ENCODE data around the gene PLEKHA5. TPM values are rescaled to one million over a fixed set of nuclear protein-coding genes. Genes with fewer than 3 reads are reported as not detected.

PLEKHA5 gene
- total RNA-seq, 2 donors from 2014 or later, result 10.2 to 29.8 TPM

GRCh38 chr12:19230299-19230866 is 100.8 kb downstream of the PLEKHA5 start:
- TF ChIP-seq POLR2A (IDR thresholded peaks at IDR 0.05) (no peak), CTCF (IDR thresholded peaks at IDR 0.05) (no peak)
- Histone ChIP-seq H3K36me3 (replicated peaks in 1 of 2; ENCODE audit: insufficient read depth in 1 of 2, low read depth in 2 of 2) (no peaks in the 10 kb centered on the region), H3K27ac (no peak overlapping the region), H3K27me3 (no peaks in the 10 kb centered on the region), H3K4me3 (no peak overlapping the region), H3K9me3 (no peaks in the 10 kb centered on the region), H3K4me1 (peaks cover 36% of the 10 kb centered on the region)
- DNase-seq (no peak), ATAC-seq (no peak)
- intact Hi-C loops (cut with DNase I), result no loop called here
- WGBS, 2 donors, result 92 to 99% methylated on average over 21 to 22 of the region's 37 CpGs

- no peaks in the 10 kb centered on the region for H3K9me3 ChIP-seq
- no peak overlapping the region for H3K27ac ChIP-seq
- intact Hi-C loops (cut with DNase I), result no loop called here
- no peaks in the 10 kb centered on the region for H3K27me3 ChIP-seq
- H3K4me1 ChIP-seq, result peaks cover 40% of the 10 kb centered on the region
- ATAC-seq (no peak), DNase-seq (no peak)
- TF ChIP-seq CTCF (IDR thresholded peaks at IDR 0.05) (no peak), POLR2A (IDR thresholded peaks at IDR 0.05) (no peak)
- no peak overlapping the region for H3K4me3 ChIP-seq
- no peaks in the 10 kb centered on the region for H3K36me3 ChIP-seq (replicated peaks in 1 of 2; ENCODE audit: insufficient read depth in 1 of 2, low read depth in 2 of 2)
These were observed 101.4 kb downstream of the PLEKHA5 start for GRCh38 chr12:19230896-19231295.

DNA sequence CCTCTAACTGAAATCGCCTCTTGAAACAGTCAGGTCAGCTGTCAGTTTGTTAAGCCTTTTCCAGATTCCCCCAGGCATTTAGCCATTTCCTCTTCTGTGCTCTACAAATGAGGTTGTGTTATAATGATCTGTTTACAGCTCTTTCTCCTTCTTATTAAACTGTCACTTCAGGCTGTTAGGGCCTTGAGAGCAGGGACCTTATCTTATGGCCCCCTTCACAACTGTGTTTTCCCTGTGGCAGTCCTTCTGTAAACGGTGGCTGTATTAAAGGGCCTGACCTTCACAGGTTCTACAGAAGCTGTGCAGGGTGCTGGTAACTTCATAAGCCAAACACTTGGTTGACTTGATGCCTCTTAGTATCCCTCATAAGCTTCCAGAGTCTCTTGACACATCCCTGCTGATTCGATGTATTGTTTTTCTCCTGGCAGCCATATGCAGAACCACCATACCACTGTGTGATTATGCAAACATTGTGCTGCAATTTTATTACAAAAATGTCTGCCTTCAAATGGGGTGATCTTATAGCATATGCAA is 104.7 kb downstream of the PLEKHA5 start:
- Histone ChIP-seq H3K9me3 (no peaks in the 10 kb centered on the region), H3K4me1 (peaks cover 26% of the 10 kb centered on the region), H3K4me3 (no peak overlapping the region), H3K36me3 (replicated peaks in 1 of 2; ENCODE audit: insufficient read depth in 1 of 2, low read depth in 2 of 2) (no peaks in the 10 kb centered on the region), H3K27me3 (no peaks in the 10 kb centered on the region), H3K27ac (peak overlapping the region in 2 of 4 donors; percentile 8 to 57)
- DNase-seq, result no peak
- WGBS, 2 donors, result 25 to 36% methylated on average over 3 of the region's 3 CpGs
- no peak for TF ChIP-seq CTCF (IDR thresholded peaks at IDR 0.05)
- no peak for TF ChIP-seq POLR2A (IDR thresholded peaks at IDR 0.05)
- intact Hi-C loops (cut with DNase I), result no loop called here
- ATAC-seq, result peak; percentile 21

DNA sequence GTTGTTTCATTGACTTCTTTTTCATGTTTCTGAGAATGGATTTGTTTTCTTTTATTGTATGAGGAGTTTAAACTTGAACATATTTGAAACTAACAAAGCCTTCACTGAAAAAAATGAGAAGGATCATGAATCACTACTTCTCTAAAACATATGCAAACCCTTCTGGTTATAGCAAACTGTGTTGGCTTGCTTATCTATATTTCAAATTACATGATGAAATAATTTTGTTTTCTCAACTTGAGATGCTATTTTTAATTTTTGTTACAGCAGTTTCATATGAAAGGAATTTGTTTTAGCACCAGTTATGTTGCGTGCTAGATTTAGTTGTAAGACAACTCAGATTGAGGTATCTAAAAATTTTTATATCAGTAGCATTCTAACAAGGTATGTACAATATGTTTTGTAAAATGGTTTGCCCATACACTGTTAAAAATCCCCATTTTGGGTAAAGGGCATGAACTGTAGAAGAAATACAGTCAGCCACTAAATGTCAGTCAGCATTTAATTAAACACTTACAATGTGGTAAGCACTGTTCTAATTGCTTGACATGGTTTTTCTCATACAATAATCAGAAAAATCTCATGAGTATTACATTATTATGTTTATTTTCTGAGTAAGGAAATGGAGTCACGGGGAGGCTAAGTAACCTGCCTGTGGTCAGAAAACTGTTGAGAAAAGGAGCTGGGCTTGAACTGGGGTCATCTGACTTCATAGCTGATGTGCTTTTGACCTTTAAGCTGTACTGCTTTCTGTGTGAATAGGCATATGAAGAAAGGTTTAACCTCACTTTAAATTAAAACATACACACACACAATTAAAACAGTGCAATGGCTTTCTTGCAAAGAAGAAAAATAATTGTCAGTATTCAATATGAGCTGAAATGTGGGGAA is 105.7 kb downstream of the PLEKHA5 start:
- Histone ChIP-seq H3K27me3 (no peaks in the 10 kb centered on the region), H3K9me3 (no peaks in the 10 kb centered on the region), H3K4me3 (no peak overlapping the region), H3K4me1 (peaks cover 26% of the 10 kb centered on the region), H3K36me3 (replicated peaks in 1 of 2; ENCODE audit: insufficient read depth in 1 of 2, low read depth in 2 of 2) (no peaks in the 10 kb centered on the region), H3K27ac (peak overlapping the region in 1 of 4 donors; percentile 57)
- 70 to 75% methylated on average over 2 of the region's 2 CpGs for WGBS, 2 donors
- DNase-seq (no peak), ATAC-seq (no peak)
- intact Hi-C loops (cut with DNase I), result no loop called here
- no peak for TF ChIP-seq POLR2A (IDR thresholded peaks at IDR 0.05)
- no peak for TF ChIP-seq CTCF (IDR thresholded peaks at IDR 0.05)

Data from body of pancreas (tissue), 4 donors.